WTC11 (cell line): ENCODE measurements around the gene TST. TPM values are rescaled to one million over a fixed set of nuclear protein-coding genes. Genes with fewer than 3 reads are reported as not detected.

Experiments
- ATAC-seq: fragments of 200-7000 bp; cut with Tn5 transposase; 2 replicates; pipeline ENCODE4 v1.10.0; 2021; ENCODE audit warnings: mild to moderate bottlenecking, moderate library complexity
- CTCF ChIA-PET: fragments of 300-600 bp; sonication (Branson Sonifier 250); formaldehyde crosslinking; loops from one replicate; lab custom pipeline; 2021; ENCODE audit warnings: antibody characterized with exemption; lab: Charles Lee
- POLR2A ChIA-PET: fragments of 350-600 bp; sonication (Branson Sonifier 250); formaldehyde crosslinking; loops from one replicate; lab custom pipeline; 2021; ENCODE audit warnings: antibody characterized with exemption; lab: Charles Lee
- DNase-seq: peaks from one replicate; pipeline ENCODE4 v3.0.0; 2021; ENCODE audit warnings: low spot score
- H3K27ac Mint-ChIP-seq: 2 replicates; pipeline ENCODE4 v1.8.0; 2021; ENCODE audit warnings: mixed read lengths
- H3K27me3 Mint-ChIP-seq: 2 replicates; pipeline ENCODE4 v1.8.0; 2021; ENCODE audit warnings: low read depth, mild to moderate bottlenecking, moderate library complexity, mixed read lengths
- H3K36me3 Mint-ChIP-seq: 2 replicates; pipeline ENCODE4 v1.8.0; 2021; ENCODE audit warnings: mixed read lengths
- H3K4me1 Mint-ChIP-seq: 2 replicates; pipeline ENCODE4 v1.8.0; 2022; ENCODE audit warnings: mixed read lengths
- H3K4me3 Mint-ChIP-seq: 2 replicates; pipeline ENCODE4 v1.8.0; 2021; ENCODE audit warnings: mild to moderate bottlenecking, moderate library complexity, mixed read lengths
- H3K9me3 Mint-ChIP-seq: 2 replicates; pipeline ENCODE4 v1.8.0; 2021; ENCODE audit warnings: mixed read lengths
- ATF1 ChIP-seq: sonication (generic); formaldehyde crosslinking; IDR thresholded peaks from 2 replicates; pipeline ENCODE4 v1.8.1; 2023; ENCODE audit warnings: mild to moderate bottlenecking, moderate library complexity, missing genetic modification reagents
- EMX1 ChIP-seq: fragments of 250-450 bp; sonication (Bioruptor Pico); IDR thresholded peaks from 2 replicates; pipeline ENCODE4 v1.8.0; 2021; ENCODE audit warnings: mild to moderate bottlenecking
- FOXJ3 ChIP-seq: sonication (generic); formaldehyde crosslinking; IDR thresholded peaks from 2 replicates; pipeline ENCODE4 v1.9.0; 2021; ENCODE audit warnings: missing genetic modification reagents, mild to moderate bottlenecking, borderline replicate concordance
- FOXK1 ChIP-seq: sonication (generic); formaldehyde crosslinking; IDR thresholded peaks from 2 replicates; pipeline ENCODE4 v1.8.0; 2022; ENCODE audit warnings: mild to moderate bottlenecking, moderate library complexity, missing genetic modification reagents
- FOXP1 ChIP-seq: sonication (generic); formaldehyde crosslinking; IDR thresholded peaks from 2 replicates; pipeline ENCODE4 v1.8.0; 2022; ENCODE audit warnings: missing genetic modification reagents, mild to moderate bottlenecking, moderate library complexity, borderline replicate concordance
- GABPB1 ChIP-seq: sonication (generic); formaldehyde crosslinking; IDR thresholded peaks from 2 replicates; pipeline ENCODE4 v1.8.1; 2023; ENCODE audit warnings: mild to moderate bottlenecking, missing genetic modification reagents
- GRHL2 ChIP-seq: fragments of 250-450 bp; sonication (Bioruptor Pico); IDR thresholded peaks from 2 replicates; pipeline ENCODE4 v1.8.0; 2022; ENCODE audit warnings: mild to moderate bottlenecking, moderate library complexity; ENCODE audit not compliant: insufficient replicate concordance, severe bottlenecking
- GTF2I ChIP-seq: fragments of 250-450 bp; sonication (Bioruptor Pico); conservative IDR thresholded peaks from 2 replicates; pipeline ENCODE4 v1.4.0; 2021; ENCODE audit warnings: mild to moderate bottlenecking
- JUN ChIP-seq: sonication (generic); formaldehyde crosslinking; IDR thresholded peaks from 2 replicates; pipeline ENCODE4 v1.8.0; 2023; ENCODE audit warnings: mild to moderate bottlenecking, missing genetic modification reagents
- SOX15 ChIP-seq: fragments of 250-450 bp; sonication (Bioruptor Pico); IDR thresholded peaks from 2 replicates; pipeline ENCODE4 v1.9.0; 2021; ENCODE audit warnings: mild to moderate bottlenecking
- TEAD4 ChIP-seq: sonication (generic); formaldehyde crosslinking; IDR thresholded peaks from 2 replicates; pipeline ENCODE4 v1.8.0; 2022; ENCODE audit warnings: mild to moderate bottlenecking, missing genetic modification reagents
- TP53 ChIP-seq: sonication (generic); formaldehyde crosslinking; IDR thresholded peaks from 2 replicates; pipeline ENCODE4 v1.8.1; 2023; ENCODE audit warnings: mild to moderate bottlenecking, missing genetic modification reagents
- ZNF138 ChIP-seq: sonication (generic); formaldehyde crosslinking; conservative IDR thresholded peaks from 2 replicates; pipeline ENCODE4 v1.8.1; 2022; ENCODE audit warnings: mild to moderate bottlenecking, moderate library complexity, missing genetic modification reagents
- ZNF263 ChIP-seq: sonication (generic); formaldehyde crosslinking; IDR thresholded peaks from 2 replicates; pipeline ENCODE4 v1.8.1; 2022; ENCODE audit warnings: low read depth, mild to moderate bottlenecking, moderate library complexity, missing genetic modification reagents
- ZNF396 ChIP-seq: fragments of 250-450 bp; sonication (Bioruptor Pico); IDR thresholded peaks from 2 replicates; pipeline ENCODE4 v1.8.0; 2021; ENCODE audit warnings: mild to moderate bottlenecking, moderate library complexity, borderline replicate concordance
- ZNF423 ChIP-seq: fragments of 250-450 bp; sonication (Bioruptor Pico); IDR thresholded peaks from 2 replicates; pipeline ENCODE4 v2.1.2; 2022; ENCODE audit warnings: mild to moderate bottlenecking, moderate library complexity
- total RNA-seq: library from RNA; stranded (reverse); gene quantifications from 3 replicates; pipeline ENCODE4 v1.2.3, GENCODE V29; 2021
- TF ChIP-seq, protein P1 (sequence below): sonication (generic); formaldehyde crosslinking; IDR thresholded peaks from 2 replicates; pipeline ENCODE4 v1.8.0; 2022; ENCODE audit warnings: mild to moderate bottlenecking, missing genetic modification reagents
- TF ChIP-seq, protein P2 (sequence below): fragments of 250-450 bp; sonication (Bioruptor Pico); IDR thresholded peaks from 2 replicates; pipeline ENCODE4 v1.9.0; 2021; ENCODE audit warnings: mild to moderate bottlenecking, borderline replicate concordance
- TF ChIP-seq, protein P3 (sequence below): sonication (generic); formaldehyde crosslinking; IDR thresholded peaks from 2 replicates; pipeline ENCODE4 v1.8.0; 2022; ENCODE audit warnings: mild to moderate bottlenecking, missing genetic modification reagents
- TF ChIP-seq, protein P4 (sequence below): sonication (generic); formaldehyde crosslinking; IDR thresholded peaks from 2 replicates; pipeline ENCODE4 v1.8.1; 2023; ENCODE audit warnings: mild to moderate bottlenecking, missing genetic modification reagents

TST gene
- total RNA-seq, 1 experiment from 2014 or later: 24.4 TPM

DNA sequence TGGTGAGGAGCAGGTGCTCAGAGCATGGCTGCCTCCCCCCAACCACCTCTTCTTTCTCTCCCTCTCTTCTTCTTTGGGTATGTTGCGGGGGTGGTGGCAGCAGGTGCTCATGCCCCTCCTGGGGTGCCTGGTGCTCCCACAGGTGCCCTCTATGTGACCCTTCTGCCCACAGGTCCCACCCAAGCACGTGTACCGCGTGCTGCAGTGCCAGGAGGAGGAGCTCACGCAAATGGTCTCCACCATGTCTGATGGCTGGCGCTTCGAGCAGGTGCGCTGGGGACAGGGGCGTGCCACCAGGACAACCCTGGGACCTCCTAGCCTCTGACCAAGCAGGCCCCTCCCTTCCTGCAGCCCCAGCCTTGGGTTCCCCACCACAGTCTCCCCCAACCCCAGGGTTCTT lies 38.0 kb upstream of the TST start:
- Mint-ChIP-seq H3K9me3 (no peaks in the 10 kb centered on the region), H3K27me3 (no peaks in the 10 kb centered on the region), H3K36me3 (peaks cover 9% of the 10 kb centered on the region), H3K4me1 (peaks cover 8% of the 10 kb centered on the region), H3K27ac (no peak overlapping the region), H3K4me3 (no peak overlapping the region)
- no peak for ATAC-seq
- ChIA-PET POLR2A (no interaction called here), CTCF (interaction anchor here (0.9 kb wide), 1 partner anchor 11 kb away, joined by 6 read pairs; no protein-coding TSS in a partner anchor)
- TF ChIP-seq FOXP1 (CRISPR knock-in tag) (no peak), ZNF263 (CRISPR knock-in tag) (no peak), GABPB1 (CRISPR knock-in tag) (no peak), ZNF396 (no peak), ZNF138 (CRISPR knock-in tag) (no peak), SOX15 (CRISPR knock-in tag) (no peak), TP53 (no peak), EMX1 (no peak), GTF2I (CRISPR knock-in tag) (no peak), ATF1 (CRISPR knock-in tag) (no peak), FOXJ3 (CRISPR knock-in tag) (no peak), TEAD4 (CRISPR knock-in tag) (no peak), FOXK1 (CRISPR knock-in tag) (no peak)
- TF ChIP-seq, protein P1, sequence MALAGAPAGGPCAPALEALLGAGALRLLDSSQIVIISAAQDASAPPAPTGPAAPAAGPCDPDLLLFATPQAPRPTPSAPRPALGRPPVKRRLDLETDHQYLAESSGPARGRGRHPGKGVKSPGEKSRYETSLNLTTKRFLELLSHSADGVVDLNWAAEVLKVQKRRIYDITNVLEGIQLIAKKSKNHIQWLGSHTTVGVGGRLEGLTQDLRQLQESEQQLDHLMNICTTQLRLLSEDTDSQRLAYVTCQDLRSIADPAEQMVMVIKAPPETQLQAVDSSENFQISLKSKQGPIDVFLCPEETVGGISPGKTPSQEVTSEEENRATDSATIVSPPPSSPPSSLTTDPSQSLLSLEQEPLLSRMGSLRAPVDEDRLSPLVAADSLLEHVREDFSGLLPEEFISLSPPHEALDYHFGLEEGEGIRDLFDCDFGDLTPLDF (CRISPR knock-in tag): no peak
- TF ChIP-seq, protein P2, sequence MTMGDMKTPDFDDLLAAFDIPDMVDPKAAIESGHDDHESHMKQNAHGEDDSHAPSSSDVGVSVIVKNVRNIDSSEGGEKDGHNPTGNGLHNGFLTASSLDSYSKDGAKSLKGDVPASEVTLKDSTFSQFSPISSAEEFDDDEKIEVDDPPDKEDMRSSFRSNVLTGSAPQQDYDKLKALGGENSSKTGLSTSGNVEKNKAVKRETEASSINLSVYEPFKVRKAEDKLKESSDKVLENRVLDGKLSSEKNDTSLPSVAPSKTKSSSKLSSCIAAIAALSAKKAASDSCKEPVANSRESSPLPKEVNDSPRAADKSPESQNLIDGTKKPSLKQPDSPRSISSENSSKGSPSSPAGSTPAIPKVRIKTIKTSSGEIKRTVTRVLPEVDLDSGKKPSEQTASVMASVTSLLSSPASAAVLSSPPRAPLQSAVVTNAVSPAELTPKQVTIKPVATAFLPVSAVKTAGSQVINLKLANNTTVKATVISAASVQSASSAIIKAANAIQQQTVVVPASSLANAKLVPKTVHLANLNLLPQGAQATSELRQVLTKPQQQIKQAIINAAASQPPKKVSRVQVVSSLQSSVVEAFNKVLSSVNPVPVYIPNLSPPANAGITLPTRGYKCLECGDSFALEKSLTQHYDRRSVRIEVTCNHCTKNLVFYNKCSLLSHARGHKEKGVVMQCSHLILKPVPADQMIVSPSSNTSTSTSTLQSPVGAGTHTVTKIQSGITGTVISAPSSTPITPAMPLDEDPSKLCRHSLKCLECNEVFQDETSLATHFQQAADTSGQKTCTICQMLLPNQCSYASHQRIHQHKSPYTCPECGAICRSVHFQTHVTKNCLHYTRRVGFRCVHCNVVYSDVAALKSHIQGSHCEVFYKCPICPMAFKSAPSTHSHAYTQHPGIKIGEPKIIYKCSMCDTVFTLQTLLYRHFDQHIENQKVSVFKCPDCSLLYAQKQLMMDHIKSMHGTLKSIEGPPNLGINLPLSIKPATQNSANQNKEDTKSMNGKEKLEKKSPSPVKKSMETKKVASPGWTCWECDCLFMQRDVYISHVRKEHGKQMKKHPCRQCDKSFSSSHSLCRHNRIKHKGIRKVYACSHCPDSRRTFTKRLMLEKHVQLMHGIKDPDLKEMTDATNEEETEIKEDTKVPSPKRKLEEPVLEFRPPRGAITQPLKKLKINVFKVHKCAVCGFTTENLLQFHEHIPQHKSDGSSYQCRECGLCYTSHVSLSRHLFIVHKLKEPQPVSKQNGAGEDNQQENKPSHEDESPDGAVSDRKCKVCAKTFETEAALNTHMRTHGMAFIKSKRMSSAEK: no peak
- TF ChIP-seq, protein P3, sequence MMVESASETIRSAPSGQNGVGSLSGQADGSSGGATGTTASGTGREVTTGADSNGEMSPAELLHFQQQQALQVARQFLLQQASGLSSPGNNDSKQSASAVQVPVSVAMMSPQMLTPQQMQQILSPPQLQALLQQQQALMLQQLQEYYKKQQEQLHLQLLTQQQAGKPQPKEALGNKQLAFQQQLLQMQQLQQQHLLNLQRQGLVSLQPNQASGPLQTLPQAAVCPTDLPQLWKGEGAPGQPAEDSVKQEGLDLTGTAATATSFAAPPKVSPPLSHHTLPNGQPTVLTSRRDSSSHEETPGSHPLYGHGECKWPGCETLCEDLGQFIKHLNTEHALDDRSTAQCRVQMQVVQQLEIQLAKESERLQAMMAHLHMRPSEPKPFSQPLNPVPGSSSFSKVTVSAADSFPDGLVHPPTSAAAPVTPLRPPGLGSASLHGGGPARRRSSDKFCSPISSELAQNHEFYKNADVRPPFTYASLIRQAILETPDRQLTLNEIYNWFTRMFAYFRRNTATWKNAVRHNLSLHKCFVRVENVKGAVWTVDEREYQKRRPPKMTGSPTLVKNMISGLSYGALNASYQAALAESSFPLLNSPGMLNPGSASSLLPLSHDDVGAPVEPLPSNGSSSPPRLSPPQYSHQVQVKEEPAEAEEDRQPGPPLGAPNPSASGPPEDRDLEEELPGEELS (CRISPR knock-in tag): no peak
- no peak for DNase-seq

DNA sequence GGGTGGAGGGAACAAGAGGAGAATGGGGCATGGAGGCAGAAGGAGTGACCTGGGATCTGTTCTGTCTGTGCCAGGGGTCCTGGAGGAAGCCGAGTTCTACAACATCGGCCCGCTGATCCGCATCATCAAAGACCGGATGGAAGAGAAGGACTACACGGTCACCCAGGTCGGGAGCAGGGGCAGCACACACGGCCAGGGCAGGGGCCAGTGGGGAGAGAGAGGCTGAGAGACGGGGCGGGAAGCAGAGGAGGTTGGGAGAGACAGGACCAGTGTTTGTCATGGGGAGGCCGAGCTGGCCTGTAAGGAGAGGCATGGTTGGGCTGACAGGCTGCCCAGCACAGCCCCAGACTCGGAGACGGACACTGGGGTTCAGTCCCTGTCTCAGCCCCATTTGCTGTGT lies 37.0 kb upstream of the TST start:
- peaks cover 5% of the 10 kb centered on the region for H3K4me1 Mint-ChIP-seq
- CTCF ChIA-PET: interaction anchor here (1.7 kb wide), 1 partner anchor 12 kb away, joined by 4 read pairs; no protein-coding TSS in a partner anchor
- POLR2A ChIA-PET: no interaction called here
- no peak for TF ChIP-seq GABPB1 (CRISPR knock-in tag)
- TF ChIP-seq JUN (CRISPR knock-in tag): no peak
- no peak for TF ChIP-seq GRHL2 (CRISPR knock-in tag)
- no peak for TF ChIP-seq ZNF263 (CRISPR knock-in tag)
- TF ChIP-seq, protein P4, sequence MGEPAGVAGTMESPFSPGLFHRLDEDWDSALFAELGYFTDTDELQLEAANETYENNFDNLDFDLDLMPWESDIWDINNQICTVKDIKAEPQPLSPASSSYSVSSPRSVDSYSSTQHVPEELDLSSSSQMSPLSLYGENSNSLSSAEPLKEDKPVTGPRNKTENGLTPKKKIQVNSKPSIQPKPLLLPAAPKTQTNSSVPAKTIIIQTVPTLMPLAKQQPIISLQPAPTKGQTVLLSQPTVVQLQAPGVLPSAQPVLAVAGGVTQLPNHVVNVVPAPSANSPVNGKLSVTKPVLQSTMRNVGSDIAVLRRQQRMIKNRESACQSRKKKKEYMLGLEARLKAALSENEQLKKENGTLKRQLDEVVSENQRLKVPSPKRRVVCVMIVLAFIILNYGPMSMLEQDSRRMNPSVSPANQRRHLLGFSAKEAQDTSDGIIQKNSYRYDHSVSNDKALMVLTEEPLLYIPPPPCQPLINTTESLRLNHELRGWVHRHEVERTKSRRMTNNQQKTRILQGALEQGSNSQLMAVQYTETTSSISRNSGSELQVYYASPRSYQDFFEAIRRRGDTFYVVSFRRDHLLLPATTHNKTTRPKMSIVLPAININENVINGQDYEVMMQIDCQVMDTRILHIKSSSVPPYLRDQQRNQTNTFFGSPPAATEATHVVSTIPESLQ (CRISPR knock-in tag): no peak
- no peak for TF ChIP-seq ZNF423
- TF ChIP-seq GTF2I (CRISPR knock-in tag): no peak
- no peak overlapping the region for H3K27ac Mint-ChIP-seq
- peaks cover 9% of the 10 kb centered on the region for H3K36me3 Mint-ChIP-seq
- ATAC-seq (no peak), DNase-seq (no peak)
- H3K27me3 Mint-ChIP-seq: no peaks in the 10 kb centered on the region; the same call in 1 of the 2 replicates
- H3K4me3 Mint-ChIP-seq: no peak overlapping the region
- no peaks in the 10 kb centered on the region for H3K9me3 Mint-ChIP-seq
